Suprapubic skin (tissue), 4 donors: ENCODE data around the gene ANK3.

ENCODE experiments used
- EP300 ChIP-seq: sonication (generic); formaldehyde crosslinking; IDR thresholded peaks from one replicate; pipeline ENCODE4 v1.6.1; 2017; ENCODE audit warnings: antibody characterized with exemption
- POLR2A ChIP-seq, 2 donors: fragments of 450-650 bp; IDR thresholded peaks; one replicate each; pipeline ENCODE4 v1.6.1; 2017; ENCODE audit warnings: antibody characterized with exemption in 2 of 2, mild to moderate bottlenecking in 2 of 2, moderate library complexity in 2 of 2
- POLR2AphosphoS5 ChIP-seq, 3 donors: sonication (generic); formaldehyde crosslinking; IDR thresholded peaks; one replicate each; pipeline ENCODE4 v1.6.1; 2017; ENCODE audit warnings: antibody characterized with exemption in 3 of 3
- TF ChIP-seq, protein P1 (sequence below), 2 donors: fragments of 200-600 bp in 1 of 2; fragments of 450-650 bp in 1 of 2; sonication (generic) in 1 of 2; IDR thresholded peaks; one replicate each; pipeline ENCODE4 v1.5.1; 2016 to 2019; ENCODE audit warnings: antibody characterized with exemption in 2 of 2, mild to moderate bottlenecking in 1 of 2, moderate library complexity in 1 of 2

DNA sequence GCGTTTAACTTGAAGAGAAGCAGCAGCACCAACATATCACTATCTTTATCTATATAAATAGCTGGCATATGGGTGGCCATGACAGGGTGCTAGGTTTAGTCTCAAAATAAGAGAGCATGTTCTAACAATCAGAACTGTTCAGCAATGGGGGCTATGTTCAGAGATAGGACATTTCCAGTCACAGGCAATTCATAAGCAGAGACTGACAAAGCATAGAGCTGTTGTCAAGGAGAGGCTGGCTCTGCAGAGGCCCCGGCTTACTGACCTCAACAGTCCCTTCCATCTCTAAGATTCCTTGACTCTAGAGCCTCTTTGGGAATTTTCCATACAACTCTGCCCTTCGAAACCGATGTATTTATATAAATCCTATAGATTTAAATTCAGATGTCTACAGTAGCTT lies 17.2 kb downstream of the ANK3 start:
- TF ChIP-seq, protein P1, sequence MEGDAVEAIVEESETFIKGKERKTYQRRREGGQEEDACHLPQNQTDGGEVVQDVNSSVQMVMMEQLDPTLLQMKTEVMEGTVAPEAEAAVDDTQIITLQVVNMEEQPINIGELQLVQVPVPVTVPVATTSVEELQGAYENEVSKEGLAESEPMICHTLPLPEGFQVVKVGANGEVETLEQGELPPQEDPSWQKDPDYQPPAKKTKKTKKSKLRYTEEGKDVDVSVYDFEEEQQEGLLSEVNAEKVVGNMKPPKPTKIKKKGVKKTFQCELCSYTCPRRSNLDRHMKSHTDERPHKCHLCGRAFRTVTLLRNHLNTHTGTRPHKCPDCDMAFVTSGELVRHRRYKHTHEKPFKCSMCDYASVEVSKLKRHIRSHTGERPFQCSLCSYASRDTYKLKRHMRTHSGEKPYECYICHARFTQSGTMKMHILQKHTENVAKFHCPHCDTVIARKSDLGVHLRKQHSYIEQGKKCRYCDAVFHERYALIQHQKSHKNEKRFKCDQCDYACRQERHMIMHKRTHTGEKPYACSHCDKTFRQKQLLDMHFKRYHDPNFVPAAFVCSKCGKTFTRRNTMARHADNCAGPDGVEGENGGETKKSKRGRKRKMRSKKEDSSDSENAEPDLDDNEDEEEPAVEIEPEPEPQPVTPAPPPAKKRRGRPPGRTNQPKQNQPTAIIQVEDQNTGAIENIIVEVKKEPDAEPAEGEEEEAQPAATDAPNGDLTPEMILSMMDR (IDR thresholded peaks at IDR 0.05): no peak
- TF ChIP-seq POLR2AphosphoS5 (IDR thresholded peaks at IDR 0.05): no peak
- no peak for TF ChIP-seq POLR2A (IDR thresholded peaks at IDR 0.05)
- no peak for TF ChIP-seq EP300
